IPS-11a (cell line): Measurements from ENCODE around the gene TMEM163.

ENCODE experiments used
- H3K4me3 ChIP-seq: one replicate; pipeline ENCODE4 v1.5.1; 2013; ENCODE audit warnings: low read depth, low read length, control low read depth

The TMEM163 gene

DNA sequence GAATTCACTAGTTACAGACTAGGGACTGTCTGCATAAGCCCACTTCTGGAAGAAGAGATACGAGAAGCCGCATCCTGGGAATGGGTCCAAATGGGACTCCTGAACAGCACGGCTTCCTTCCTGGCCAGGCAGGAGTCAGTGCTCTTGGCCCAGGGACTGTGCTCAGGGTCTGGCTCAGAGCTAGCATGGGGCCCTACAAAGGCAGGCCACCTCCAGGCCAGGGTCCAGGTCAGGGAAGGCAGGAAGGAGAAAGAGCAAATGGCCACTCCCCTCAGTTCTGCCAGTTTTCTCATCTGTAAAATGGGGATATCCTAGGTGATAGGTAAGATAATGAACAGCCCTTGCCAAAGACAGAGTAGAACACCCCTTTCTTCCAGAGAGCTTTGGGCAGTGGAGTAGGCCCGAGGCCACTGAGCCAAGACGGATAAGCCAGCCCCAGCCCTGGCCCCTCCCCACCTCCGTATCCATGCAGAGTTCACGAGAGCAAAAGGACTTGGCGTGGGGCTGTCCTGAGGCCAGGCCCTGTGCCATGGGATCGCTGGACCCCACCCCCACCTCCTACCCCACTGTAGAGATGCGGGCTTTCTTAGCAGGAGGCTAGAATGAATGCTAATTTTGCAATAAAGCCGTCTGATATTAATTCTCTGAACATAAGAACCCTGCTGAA lies 274.9 kb downstream of the TMEM163 start:
- no peak overlapping the region for H3K4me3 ChIP-seq

DNA sequence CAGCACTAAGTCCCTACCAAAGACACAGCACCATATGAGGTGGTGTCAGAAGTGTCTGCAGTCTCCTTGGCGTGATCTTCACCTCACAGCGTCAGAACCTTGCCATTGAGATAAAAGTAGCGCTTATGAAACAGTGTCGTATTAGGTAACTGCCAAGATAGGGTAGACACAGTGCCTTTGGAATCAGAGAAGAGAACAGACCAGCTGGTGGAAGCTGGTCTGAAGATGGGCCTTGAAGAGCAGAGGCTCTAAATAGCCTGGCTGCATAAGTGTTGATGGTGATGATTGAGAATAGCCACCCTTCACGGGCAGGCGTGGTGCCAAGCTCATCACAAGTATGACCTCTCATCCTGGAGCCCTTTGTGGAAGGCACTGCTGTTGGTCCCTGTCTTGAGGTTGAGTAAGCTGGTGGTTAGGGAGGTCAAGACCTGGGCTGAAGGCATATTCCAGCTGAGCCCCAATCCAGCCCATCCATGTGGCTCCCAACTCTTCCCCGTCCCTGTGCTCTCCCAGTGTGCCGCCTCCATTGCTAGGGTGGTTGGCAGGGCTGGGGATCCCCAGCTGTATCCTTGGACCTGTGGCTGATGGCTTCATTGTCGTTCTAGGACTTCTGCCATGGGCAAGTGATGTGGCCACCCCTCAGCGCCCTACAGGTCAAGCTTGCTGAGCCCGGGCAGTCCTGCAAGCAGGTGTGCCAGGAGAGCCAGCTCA lies 277.5 kb downstream of the TMEM163 start:
- H3K4me3 ChIP-seq: no peak overlapping the region

DNA sequence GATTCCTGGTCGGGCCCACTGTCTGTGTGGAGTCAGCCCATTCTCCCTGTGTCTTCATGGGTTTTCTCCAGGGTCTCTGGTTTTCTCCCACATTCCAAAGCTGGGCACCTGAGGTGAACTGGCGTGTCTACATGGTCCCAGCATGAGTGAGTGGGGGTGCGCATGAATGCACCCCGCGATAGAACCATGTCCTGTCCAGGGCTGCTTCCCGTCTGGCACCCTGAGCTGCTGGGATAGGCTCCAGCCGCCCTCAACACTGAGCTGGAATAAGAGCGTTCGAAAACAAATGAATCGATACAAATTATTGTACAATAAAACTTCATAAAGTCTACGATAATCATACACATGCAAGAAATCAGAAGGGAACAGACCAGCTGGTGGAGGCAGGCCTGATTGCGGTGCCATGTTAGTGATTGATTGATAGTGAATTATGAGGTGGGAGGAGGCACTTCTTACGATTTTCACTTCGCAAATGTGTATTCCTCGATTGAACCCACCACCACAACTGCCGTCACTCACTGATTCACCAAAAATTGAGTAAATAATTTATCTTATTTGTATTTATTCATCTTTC lies 278.4 kb downstream of the TMEM163 start:
- H3K4me3 ChIP-seq: no peak overlapping the region

DNA sequence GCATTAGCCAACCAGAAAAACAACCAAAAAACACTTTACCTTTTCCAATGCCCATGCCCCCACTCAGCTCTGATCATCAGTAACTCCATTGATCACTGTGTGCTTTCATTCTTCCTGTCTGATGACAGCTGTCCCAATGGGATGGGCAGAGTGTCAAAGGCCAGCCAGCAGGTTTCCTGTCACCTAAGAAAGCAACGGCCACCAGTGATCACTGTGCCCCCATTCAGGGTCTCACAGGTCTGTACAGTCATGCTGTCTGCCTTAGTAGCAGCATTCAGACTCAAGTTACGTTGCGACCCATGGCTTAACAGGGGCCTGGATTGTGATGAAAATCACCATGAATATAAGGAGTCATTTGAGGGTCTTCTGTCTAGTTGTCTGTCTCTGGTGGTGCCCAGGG lies 280.4 kb downstream of the TMEM163 start:
- no peak overlapping the region for H3K4me3 ChIP-seq

DNA sequence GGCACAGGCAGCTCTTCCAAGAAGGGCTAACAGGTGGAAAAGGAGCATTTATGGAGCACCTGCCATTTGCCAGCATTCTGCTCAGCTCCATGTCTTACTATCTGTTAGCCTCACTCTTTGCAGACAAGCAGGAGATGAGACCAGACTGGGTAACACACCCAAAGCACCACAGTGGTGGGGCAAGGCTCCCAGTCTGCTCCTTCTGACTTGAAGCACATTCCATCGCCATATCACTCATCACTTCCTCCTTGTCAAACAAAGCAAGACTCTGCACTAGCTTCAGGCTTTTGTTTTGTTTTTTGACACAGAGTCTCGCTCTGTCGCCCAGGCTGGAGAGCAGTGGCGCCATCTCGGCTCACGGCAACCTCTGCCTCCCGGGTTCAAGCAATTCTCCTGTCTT lies 282.1 kb downstream of the TMEM163 start:
- H3K4me3 ChIP-seq: no peak overlapping the region

DNA sequence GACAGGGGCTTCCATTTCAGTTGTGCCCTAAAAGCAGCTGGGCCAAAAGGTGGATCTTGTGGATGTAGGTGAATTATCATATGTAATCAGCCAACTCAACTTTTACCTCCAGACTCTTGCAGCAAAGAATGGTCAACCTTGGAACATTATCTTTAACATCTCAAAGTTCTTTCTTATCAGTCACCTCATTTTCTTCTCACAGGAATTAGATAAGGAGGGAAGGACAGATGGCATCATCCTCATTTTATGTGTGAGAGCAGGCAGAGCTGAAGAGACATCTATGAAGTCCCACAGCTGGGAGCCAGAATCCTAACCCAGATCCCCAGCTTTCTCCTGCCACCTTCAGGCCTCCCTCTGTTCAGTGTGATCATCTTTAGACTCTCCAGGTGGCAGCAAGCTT lies 282.9 kb downstream of the TMEM163 start:
- no peak overlapping the region for H3K4me3 ChIP-seq

DNA sequence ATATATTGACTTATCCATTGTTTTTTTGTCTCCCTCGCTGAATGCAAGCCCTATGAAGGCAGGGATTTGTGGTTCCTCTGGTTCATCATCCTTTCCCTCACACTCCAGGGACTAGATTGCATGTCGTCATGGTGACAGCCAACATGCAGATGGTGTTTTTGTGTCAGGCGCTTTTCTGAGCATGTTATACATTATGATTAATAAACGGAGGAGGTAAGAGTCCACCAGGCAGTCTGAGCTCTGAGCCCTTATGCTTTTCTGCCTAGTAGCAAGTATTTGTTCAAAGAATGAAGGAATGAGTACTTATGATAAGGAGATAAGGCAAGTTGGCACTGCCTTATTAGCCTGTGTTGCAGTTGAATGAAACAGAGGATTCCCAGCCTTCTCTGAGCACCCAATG lies 283.3 kb downstream of the TMEM163 start:
- no peak overlapping the region for H3K4me3 ChIP-seq

DNA sequence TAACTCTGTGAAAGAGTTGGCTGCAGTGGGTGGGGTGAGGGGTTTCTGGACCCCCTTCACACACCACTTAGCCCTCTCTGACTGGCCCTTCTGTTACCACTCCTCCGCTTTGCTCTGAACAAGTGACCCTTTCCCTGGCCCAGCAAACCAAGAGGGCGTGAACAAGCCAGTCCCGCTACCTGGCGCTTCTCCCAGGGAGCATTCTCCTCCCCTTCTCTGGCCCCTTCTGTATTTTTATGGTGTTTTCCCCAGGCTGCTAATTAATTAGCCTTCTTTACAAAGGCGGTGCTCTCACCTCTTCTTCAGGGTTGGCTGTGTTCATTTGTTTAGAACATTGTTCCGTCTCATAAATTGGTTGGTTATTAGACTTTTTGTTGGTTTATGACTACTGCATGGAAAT lies 284.8 kb downstream of the TMEM163 start:
- H3K4me3 ChIP-seq: no peak overlapping the region

DNA sequence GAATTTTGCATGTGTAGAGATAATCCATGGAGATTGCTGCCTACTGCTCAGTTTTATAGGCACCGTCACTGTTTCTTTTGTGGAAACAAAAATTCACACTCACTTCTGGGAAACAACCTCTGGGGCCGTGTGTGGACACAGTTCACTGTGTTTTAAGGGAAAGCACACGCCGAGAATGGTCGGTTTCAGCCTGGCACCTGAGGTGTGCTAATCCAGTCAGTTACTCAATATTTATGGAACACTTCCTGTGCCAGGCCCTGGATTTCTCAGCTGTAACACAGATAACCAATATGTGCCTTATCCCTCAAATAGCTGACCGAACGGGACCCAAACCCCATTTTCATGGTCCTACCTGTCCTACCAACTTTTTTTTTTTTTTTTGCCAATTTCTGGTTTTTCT lies 285.3 kb downstream of the TMEM163 start:
- H3K4me3 ChIP-seq: no peak overlapping the region

DNA sequence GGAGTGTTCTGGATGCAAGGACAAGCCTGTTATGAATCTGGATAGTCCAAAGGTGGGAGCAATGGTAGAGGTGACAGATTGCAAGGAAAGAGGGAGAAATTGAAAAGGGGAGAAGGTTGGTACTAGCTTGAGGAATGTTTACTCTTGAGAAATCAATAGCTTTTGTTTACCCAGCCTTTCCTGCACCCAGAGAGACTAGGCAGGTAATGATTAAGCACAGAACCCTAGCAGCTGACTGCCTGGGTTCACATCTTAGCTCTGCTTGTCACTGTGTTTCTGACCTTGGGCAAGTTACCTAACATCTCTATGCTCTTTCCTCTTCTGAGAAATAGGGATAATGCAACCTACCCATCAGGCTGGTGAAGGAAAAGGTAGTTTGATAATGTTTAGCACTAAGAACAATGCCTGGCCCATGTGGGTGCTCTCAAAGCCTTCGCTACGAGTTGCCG lies 286.3 kb downstream of the TMEM163 start:
- no peak overlapping the region for H3K4me3 ChIP-seq

DNA sequence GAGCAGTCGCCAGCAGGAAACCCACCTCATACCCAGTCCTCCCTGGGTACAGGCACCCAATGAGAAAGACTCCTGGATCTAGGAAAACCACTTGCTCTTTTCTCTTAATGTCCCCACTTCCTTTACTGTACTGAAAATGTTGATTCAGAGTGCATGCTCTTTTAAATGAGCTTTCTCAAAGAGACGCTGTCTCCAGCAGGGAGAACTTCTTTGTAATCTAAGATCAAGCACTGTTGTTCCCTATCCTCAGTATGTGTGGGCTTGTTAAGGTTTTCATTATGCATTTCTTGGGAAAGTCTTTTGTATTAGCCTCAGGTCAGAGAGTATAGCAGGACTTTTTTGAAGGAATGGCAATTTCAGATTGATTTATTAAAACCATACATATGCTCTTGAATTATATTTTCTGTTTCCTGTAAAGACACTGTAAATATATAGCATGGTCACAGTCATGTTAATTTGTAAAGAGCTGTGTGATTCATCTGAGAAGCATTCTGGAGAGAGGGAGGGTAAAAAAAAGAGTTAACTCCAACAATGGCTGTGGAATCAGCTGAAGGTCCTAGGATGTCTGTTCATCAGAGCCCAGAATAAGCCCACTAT lies 286.9 kb downstream of the TMEM163 start:
- H3K4me3 ChIP-seq: no peak overlapping the region

DNA sequence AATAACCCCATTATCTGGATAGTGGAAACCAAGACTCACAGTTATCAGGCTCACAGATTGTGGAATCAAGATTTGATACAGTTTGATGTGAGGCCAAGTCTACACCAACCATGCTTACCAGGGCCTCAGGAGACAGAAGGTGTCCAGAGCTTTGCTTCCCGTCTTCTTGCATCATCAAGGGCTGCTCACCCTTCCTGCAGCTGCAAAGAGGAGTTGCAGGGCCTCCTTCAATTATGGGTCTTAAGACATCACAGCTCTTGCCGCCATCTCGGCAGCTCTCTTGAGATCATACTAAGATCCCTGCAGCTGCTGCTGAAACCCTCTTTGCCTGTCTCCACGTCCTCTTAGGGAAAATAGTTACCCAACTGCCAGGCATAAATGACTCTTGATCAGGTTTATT lies 288.9 kb downstream of the TMEM163 start:
- no peak overlapping the region for H3K4me3 ChIP-seq

DNA sequence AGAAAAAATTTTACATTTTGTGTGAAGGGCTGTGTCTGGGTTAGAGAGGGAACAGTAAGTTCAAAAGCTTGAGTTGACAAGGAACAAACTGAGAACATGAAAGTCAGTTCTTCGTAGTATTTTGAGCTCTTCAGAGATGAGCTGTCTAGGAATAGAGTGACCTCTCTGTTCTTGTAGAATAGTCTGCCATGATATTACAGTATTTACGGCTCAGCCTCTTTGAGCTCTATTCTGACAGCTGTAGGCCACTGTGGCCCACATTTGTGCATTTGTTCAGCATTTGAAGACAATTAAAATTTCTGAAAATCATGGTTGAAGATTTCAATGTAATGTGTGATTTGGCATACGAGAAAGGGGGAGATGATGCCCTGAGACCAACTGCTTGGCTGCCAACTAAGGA lies 292.1 kb downstream of the TMEM163 start:
- H3K4me3 ChIP-seq: no peak overlapping the region

DNA sequence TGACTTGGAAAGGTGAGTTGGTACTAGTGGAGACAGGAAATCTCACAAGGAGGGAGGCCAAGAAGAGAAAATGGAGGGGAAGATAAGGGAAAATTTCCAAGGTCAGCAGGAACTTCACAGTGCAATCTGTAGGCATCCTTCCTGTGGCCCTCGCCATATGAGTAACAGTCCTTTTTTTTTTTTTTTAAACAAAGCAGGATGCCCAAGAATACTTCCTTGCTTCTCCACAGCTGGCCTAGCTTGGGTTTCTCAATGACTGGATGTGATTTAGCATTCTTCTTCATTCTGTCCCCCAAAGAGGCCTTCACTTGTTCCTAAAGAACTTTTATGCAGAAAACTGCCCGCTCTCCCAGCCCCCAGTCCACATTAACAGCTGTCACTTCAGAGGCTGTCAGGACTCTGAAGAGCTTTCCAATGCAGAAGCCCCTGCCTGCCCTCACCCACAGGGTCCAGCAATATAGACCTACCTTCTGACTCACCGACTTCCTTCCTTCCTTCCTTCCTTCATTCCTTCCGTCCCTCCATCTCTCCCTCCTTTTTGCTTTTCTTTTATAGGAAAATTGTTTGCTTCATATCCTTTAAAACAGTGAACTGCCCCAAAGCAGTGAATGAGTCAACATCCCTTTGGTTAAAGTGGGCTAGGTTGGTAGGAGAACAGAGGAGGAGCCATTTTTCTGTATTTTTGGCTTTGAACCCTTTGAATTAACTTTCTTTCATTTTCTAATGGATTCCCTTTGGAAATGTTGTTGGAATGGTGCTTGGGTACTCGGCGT lies 292.9 kb downstream of the TMEM163 start:
- H3K4me3 ChIP-seq: no peak overlapping the region

DNA sequence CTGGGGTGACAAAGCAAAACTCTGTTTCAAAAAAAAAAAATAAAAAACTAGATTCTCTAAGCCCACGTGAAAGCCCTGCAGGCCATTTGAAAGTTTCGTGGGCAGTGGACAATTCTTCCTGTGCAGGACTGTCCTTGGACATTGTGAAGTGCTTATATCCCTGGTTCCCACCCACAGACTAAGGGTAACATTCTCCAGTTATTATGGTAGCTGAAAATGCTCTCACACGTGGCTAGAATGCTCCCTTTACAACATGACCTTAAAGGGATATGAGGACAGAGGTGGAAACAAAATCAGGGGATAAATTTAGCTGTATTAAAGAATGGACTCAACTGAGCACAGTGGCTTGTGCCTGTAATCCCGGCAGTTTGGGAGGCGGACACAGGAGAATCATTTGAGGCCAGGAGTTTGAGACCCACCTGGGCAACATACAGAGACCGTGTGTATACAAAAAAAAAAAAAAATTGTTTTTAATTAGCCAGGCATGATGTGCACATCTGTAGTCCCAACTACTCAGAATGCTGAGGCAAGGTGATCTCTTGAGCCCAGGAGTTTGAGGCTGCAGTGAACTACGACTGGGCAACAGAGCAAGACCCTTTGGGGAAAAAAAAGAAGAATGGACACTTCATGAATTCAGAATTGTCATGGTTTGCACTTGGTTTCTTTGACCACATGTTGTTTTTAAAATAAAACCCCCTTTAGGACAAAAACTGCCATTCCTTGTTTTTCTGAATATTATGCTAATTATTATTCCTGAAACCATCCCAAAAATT lies 297.1 kb downstream of the TMEM163 start:
- H3K4me3 ChIP-seq: no peak overlapping the region

DNA sequence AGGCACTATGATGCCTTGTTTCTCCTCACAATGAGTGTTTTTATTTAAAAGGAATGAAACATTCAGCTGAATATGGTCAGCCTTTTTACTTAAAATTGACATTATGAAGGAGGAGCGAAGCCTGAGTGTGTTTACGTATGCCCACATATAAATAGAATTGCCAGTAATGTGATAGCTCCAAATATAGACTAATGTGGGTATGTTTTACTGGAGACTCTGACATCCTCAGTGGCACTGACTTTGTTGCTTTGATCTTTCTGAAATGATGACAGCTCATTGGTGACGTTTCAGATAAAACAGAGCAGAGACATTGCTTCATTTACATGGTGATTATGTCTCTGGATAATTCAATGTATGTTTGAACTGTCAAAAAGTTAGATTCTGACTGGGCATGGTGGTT lies 297.9 kb downstream of the TMEM163 start:
- no peak overlapping the region for H3K4me3 ChIP-seq

DNA sequence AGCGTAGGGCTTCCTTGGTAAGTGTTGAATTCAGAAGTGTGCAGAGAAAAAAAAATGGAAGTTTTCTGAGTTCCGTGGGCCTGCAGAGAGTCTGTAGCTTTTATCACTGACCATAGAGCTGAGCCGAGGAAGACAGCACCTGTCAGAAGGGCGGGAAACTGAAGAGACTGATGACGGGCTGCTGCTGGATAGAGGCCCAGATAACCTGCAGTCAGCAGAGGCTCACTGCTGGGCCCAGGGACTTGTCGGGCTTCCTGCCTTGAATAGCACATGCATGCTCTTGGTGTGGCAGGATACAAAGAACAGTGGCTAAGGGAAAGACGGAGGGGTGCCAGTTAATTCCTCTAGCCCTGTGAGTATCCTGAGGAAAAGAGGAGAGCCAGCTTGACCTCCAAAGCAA lies 298.5 kb downstream of the TMEM163 start:
- no peak overlapping the region for H3K4me3 ChIP-seq

DNA sequence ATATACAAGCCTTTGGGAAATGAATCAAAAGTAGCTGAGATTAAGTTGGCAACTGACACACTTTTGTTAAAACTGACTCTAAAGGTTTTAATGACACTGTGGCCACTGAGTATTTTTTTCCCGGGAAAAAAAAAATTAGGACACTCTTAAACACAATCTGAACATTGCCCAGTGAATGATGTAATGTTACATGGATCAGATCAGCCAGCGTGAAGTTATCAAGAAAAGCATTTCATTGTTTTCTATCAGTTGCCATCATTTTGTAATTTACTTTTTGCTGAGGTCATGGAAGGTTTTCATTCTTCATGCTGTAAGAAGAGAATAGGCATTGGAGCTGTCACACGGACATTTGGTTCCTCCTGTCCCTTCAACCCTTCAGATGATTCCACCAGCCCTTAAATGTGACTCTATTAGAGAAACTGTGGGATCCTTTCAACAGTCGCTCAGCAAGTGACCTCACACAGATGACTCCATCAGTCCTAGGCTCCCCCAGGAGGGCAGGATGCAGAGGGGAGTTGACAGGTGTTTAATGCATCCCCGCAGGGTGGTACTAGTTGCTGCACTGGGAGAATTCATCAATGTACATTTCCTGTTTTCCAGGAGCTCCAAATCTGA lies 300.7 kb downstream of the TMEM163 start:
- H3K4me3 ChIP-seq: no peak overlapping the region

DNA sequence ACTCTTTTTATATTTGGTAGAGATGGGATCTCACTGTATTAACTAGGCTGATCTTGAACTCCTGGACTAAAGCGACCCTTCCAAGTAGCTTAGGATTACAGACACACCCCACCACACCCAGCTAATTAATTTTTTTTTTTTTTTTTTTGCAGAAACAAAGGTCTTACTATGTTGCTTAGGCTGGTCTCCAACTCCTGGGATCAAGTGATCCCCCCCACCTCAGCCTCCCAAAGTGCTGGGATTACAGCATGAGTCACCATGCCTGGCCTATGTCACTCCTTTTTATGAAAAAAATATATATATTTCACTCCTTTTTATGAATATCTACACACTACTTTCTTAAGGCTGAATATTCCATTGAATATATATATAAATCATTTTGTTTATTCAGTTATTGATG lies 302.2 kb downstream of the TMEM163 start:
- no peak overlapping the region for H3K4me3 ChIP-seq

DNA sequence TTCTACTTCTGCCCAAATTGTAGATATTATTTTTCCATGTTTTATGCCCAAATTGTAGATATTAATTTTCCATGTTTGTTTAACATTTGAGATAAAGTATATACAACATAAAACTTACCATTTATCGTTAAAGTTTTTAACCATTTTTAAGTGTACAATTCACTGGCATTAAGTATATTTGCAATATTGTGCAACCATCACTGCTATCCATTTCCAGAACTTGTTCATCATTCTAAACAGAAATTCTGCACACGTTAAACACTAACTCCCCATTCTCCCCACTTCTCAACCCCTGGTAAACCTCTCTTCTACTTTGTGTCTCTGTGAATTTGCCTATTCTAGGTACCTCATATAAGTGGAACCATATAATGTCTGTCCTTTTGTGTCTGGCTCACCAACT lies 302.8 kb downstream of the TMEM163 start:
- no peak overlapping the region for H3K4me3 ChIP-seq
